Measurements from ENCODE around the gene TRIP13. TPM values are rescaled to one million over a fixed set of nuclear protein-coding genes. Genes with fewer than 3 reads are reported as not detected.
A peak's percentile ranks its signal among the peaks of the same experiment; 100 is the strongest.
"Not testable (repeated sequence)": the region's sequence is repeated elsewhere in the genome, so short reads cannot be mapped to it uniquely, and the experiment has no call there.

TRIP13 gene
- total RNA-seq, 2 experiments from 2014 or later = 26.6 to 28.8 TPM

- POLR2A ChIA-PET, H3K27me3 Mint-ChIP-seq, DNase-seq, H3K4me3 Mint-ChIP-seq, CTCF ChIA-PET, H3K27ac Mint-ChIP-seq, H3K9me3 Mint-ChIP-seq: not testable (repeated sequence)
- Mint-ChIP-seq H3K4me1 (peaks cover 12% of the 10 kb centered on the region), H3K36me3 (ENCODE audit: low read depth) (peaks cover 34% of the 10 kb centered on the region)
Observed at GRCh38 chr5:915346-915745, 22.7 kb downstream of the TRIP13 start.

- no peaks in the 10 kb centered on the region for H3K27me3 Mint-ChIP-seq
- DNase-seq = no peak
- H3K4me3 Mint-ChIP-seq = no peak overlapping the region
- peaks cover 30% of the 10 kb centered on the region for H3K36me3 Mint-ChIP-seq (ENCODE audit: low read depth)
- H3K9me3 Mint-ChIP-seq = no peaks in the 10 kb centered on the region
- H3K27ac Mint-ChIP-seq = no peak overlapping the region
- CTCF ChIA-PET = no interaction called here
- peaks cover 12% of the 10 kb centered on the region for H3K4me1 Mint-ChIP-seq
- POLR2A ChIA-PET = no interaction called here
Observed at GRCh38 chr5:915946-916345, 23.3 kb downstream of the TRIP13 start.

- Mint-ChIP-seq H3K4me3 (no peak overlapping the region), H3K27me3 (no peaks in the 10 kb centered on the region), H3K36me3 (ENCODE audit: low read depth) (peaks cover 30% of the 10 kb centered on the region), H3K4me1 (peaks cover 12% of the 10 kb centered on the region), H3K27ac (no peak overlapping the region), H3K9me3 (no peaks in the 10 kb centered on the region)
- ChIA-PET CTCF (interaction anchor here (0.8 kb wide), 1 partner anchor 224 kb away, joined by 3 read pairs; no protein-coding TSS in a partner anchor), POLR2A (interaction anchor here (1.2 kb wide), 1 partner anchor 24 kb away, joined by 3 read pairs; the partner anchor contains the start of genes BRD9 and TRIP13)
- DNase-seq = no peak
Observed at GRCh38 chr5:916441-917293, 24.0 kb downstream of the TRIP13 start.

- peaks cover 16% of the 10 kb centered on the region for H3K36me3 Mint-ChIP-seq (ENCODE audit: low read depth)
- H3K27ac Mint-ChIP-seq, H3K4me1 Mint-ChIP-seq, H3K9me3 Mint-ChIP-seq, H3K27me3 Mint-ChIP-seq, DNase-seq, POLR2A ChIA-PET, H3K4me3 Mint-ChIP-seq: not testable (repeated sequence)
- CTCF ChIA-PET = interaction anchor here (0.9 kb wide), 1 partner anchor 222 kb away, joined by 3 read pairs; no protein-coding TSS in a partner anchor
Observed at GRCh38 chr5:918717-919116, 26.0 kb downstream of the TRIP13 start.

- POLR2A ChIA-PET = no interaction called here
- CTCF ChIA-PET = interaction anchor here (0.5 to 1.7 kb wide), 4 partner anchors 219 to 307 kb away, joined by 3 to 6 read pairs (median 3); no protein-coding TSS in a partner anchor
- peaks cover 4% of the 10 kb centered on the region for H3K4me1 Mint-ChIP-seq
Observed at GRCh38 chr5:919356-920000, 26.8 kb downstream of the TRIP13 start.

GRCh38 chr5:920321-920720 lies 27.6 kb downstream of the TRIP13 start:
- H3K4me3 Mint-ChIP-seq = no peak overlapping the region
- DNase-seq = no peak
- ChIA-PET CTCF (interaction anchor here (1.1 to 1.7 kb wide), 2 partner anchors 218 to 254 kb away, joined by 3 to 6 read pairs; no protein-coding TSS in a partner anchor), POLR2A (no interaction called here)
- no peaks in the 10 kb centered on the region for H3K9me3 Mint-ChIP-seq
- H3K27me3 Mint-ChIP-seq = peaks cover 4% of the 10 kb centered on the region
- peaks cover 4% of the 10 kb centered on the region for H3K4me1 Mint-ChIP-seq
- no peak overlapping the region for H3K27ac Mint-ChIP-seq
- peaks cover 5% of the 10 kb centered on the region for H3K36me3 Mint-ChIP-seq (ENCODE audit: low read depth)

More at GRCh38 chr5:919356-920000, 26.8 kb downstream of the TRIP13 start:
- H3K27me3 Mint-ChIP-seq = no peaks in the 10 kb centered on the region
- H3K9me3 Mint-ChIP-seq = no peaks in the 10 kb centered on the region
- no peak for DNase-seq
- no peak overlapping the region for H3K27ac Mint-ChIP-seq
- peaks cover 10% of the 10 kb centered on the region for H3K36me3 Mint-ChIP-seq (ENCODE audit: low read depth)
- H3K4me3 Mint-ChIP-seq = no peak overlapping the region

GRCh38 chr5:921456-922435 lies 29.1 kb downstream of the TRIP13 start:
- H3K9me3 Mint-ChIP-seq = no peaks in the 10 kb centered on the region
- CTCF ChIA-PET = interaction anchor here (0.7 to 2.2 kb wide), 5 partner anchors 10 to 218 kb away, joined by 3 to 7 read pairs (median 3); no protein-coding TSS in a partner anchor
- H3K4me1 Mint-ChIP-seq = peaks cover 4% of the 10 kb centered on the region
- H3K27me3 Mint-ChIP-seq = peaks cover 16% of the 10 kb centered on the region
- POLR2A ChIA-PET = no interaction called here
- H3K27ac Mint-ChIP-seq = no peak overlapping the region
- H3K4me3 Mint-ChIP-seq = no peak overlapping the region
- no peak for DNase-seq
- no peaks in the 10 kb centered on the region for H3K36me3 Mint-ChIP-seq (ENCODE audit: low read depth)

- no peaks in the 10 kb centered on the region for H3K36me3 Mint-ChIP-seq (ENCODE audit: low read depth)
- H3K27me3 Mint-ChIP-seq = peaks cover 20% of the 10 kb centered on the region
- H3K4me3 Mint-ChIP-seq = no peak overlapping the region
- CTCF ChIA-PET = interaction anchor here (0.9 to 2.6 kb wide), 10 partner anchors 26 to 252 kb away, joined by 3 to 44 read pairs (median 6); no protein-coding TSS in a partner anchor
- POLR2A ChIA-PET = no interaction called here
- no peaks in the 10 kb centered on the region for H3K9me3 Mint-ChIP-seq
- no peak overlapping the region for H3K27ac Mint-ChIP-seq
- H3K4me1 Mint-ChIP-seq = peaks cover 5% of the 10 kb centered on the region
- no peak for DNase-seq
Observed at GRCh38 chr5:922436-923280, 30.0 kb downstream of the TRIP13 start.

- Mint-ChIP-seq H3K4me1 (peaks cover 5% of the 10 kb centered on the region), H3K27ac (no peak overlapping the region), H3K36me3 (ENCODE audit: low read depth) (no peaks in the 10 kb centered on the region), H3K4me3 (no peak overlapping the region), H3K27me3 (peaks cover 22% of the 10 kb centered on the region), H3K9me3 (no peaks in the 10 kb centered on the region)
- CTCF ChIA-PET = interaction anchor here (0.7 to 2.6 kb wide), 23 partner anchors 9 to 251 kb away, joined by 3 to 44 read pairs (median 4); partner anchors contain the start of gene NKD2
- POLR2A ChIA-PET = no interaction called here
- peak; percentile 74 for DNase-seq
Observed at GRCh38 chr5:923281-923873, 30.7 kb downstream of the TRIP13 start.

- ChIA-PET CTCF (no interaction called here), POLR2A (no interaction called here)
- H3K27ac Mint-ChIP-seq = no peak overlapping the region
- H3K36me3 Mint-ChIP-seq (ENCODE audit: low read depth) = no peaks in the 10 kb centered on the region
- no peaks in the 10 kb centered on the region for H3K9me3 Mint-ChIP-seq
- no peak overlapping the region for H3K4me3 Mint-ChIP-seq
- H3K4me1 Mint-ChIP-seq = peaks cover 5% of the 10 kb centered on the region
- DNase-seq = no peak
- peaks cover 22% of the 10 kb centered on the region for H3K27me3 Mint-ChIP-seq
Observed at GRCh38 chr5:926417-927171, 33.9 kb downstream of the TRIP13 start.
